ENCODE data around the gene KRT12. TPM values are rescaled to one million over a fixed set of nuclear protein-coding genes. Genes with fewer than 3 reads are reported as not detected.

The KRT12 gene
- total and polyA plus RNA-seq, 2 of the 4 experiments (the other 2 are of a cell fraction), result not detected

GRCh38 chr17:40914075-40914855, 47.2 kb upstream of the KRT12 start (continued):
- no peak for TF ChIP-seq CHD1 (IDR thresholded peaks at IDR 0.05; ENCODE audit: low read depth, low read length)
- no peak for TF ChIP-seq BHLHE40 (IDR thresholded peaks at IDR 0.05; ENCODE audit: low read depth, low read length)

DNA sequence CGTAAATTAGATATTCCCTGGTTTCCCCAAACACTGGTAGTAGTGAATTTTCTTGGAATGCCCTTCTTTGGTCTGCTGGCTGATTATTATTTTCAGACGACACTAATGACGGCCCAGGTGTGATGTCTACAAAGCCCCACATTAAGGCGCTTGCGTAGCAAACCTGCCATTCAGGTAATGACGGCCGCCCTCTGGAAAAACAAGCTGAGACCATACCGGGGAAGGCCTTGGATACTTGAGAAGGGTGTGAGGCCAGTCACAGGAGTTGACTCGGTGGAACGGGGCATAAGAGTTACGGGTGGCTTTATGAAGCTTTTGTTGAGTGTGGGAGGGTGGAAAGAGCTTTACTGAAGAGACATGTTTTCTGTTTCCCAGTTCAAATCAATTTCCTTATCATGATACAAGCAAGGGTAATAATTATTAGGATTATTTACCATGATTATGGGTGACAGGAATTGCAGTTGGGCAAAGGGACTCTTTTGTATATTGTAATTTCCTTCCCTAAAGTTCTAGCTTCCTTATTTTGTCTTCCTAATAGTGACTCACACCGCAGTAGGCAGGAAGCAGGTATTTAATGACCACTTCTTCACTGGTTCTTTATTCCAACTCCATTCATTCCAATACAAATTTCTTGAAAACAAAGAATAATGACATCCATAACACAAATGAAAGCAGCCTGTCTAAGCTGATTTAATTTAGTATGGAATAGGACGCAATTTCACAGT, 45.6 kb upstream of the KRT12 start:
- DNase-seq (no peak), ATAC-seq (ENCODE audit: low read depth) (no peak)
- H4K91ac ChIP-seq (ENCODE audit: insufficient read depth, low read depth, low read length), result peak overlapping the region; percentile 70
- no peak overlapping the region for H3K4me3 ChIP-seq (ENCODE audit: insufficient read depth, low read depth, low read length)
- no peaks in the 10 kb centered on the region for H3K36me3 ChIP-seq (ENCODE audit: control insufficient read depth, insufficient read depth, low read length)
- no peak overlapping the region; the same call in 1 of the 2 replicates for H3K27ac ChIP-seq (ENCODE audit: insufficient read depth, low read length)
- no peak overlapping the region for H3K9ac ChIP-seq (ENCODE audit: low read depth, low read length)
- H2BK120ac ChIP-seq (ENCODE audit: low read depth, low read length), result peak overlapping the region; percentile 81
- peaks cover 12% of the 10 kb centered on the region; the same call in 1 of the 2 replicates for H3K9me1 ChIP-seq (ENCODE audit: insufficient read depth, low read length)
- no TSS peak for BruUV-seq (replicated peaks)
- peak overlapping the region; percentile 22; the same call in 1 of the 2 replicates for H4K5ac ChIP-seq (ENCODE audit: low read depth, low read length)
- no peaks in the 10 kb centered on the region for H3K27me3 ChIP-seq (ENCODE audit: control insufficient read depth, insufficient read depth, low read length)
- intact Hi-C loops (cut with micrococcal nuclease) (no loop called here), dilution Hi-C loops (cut with HindIII; ENCODE audit: low sequenced_read_pairs, unreplicated experiment) (no loop called here), in situ Hi-C loops (cut with MboI; ENCODE audit: low sequenced_read_pairs) (no loop called here)
- H3K79me1 ChIP-seq (ENCODE audit: low read depth in 1 of 2, low read length in 2 of 2), result no peaks in the 10 kb centered on the region
- H3K9me3 ChIP-seq (ENCODE audit: control insufficient read depth, insufficient read depth, low read length), result no peaks in the 10 kb centered on the region
- H2AFZ ChIP-seq (replicated peaks; ENCODE audit: low read length, poor library complexity), result no peak overlapping the region
- no peak overlapping the region for H3K56ac ChIP-seq (ENCODE audit: extremely low read depth, insufficient read depth, low read length)
- no peak overlapping the region for H2AK9ac ChIP-seq (replicated peaks; ENCODE audit: low read depth, low read length, poor library complexity)
- H4K8ac ChIP-seq (ENCODE audit: low read depth in 2 of 2, low read length in 2 of 2), result peak overlapping the region in 1 of 2 experiments; percentile 31; a peak in 2 of 4 replicates
- H3K4me2 ChIP-seq (ENCODE audit: low read depth, low read length), result no peak overlapping the region
- peak overlapping the region; percentile 86; the same call in 1 of the 3 replicates for H2BK15ac ChIP-seq (ENCODE audit: low read depth, low read length)
- H3K4ac ChIP-seq (ENCODE audit: low read depth, low read length), result peak overlapping the region; percentile 78
- no peak for TF ChIP-seq FOS (IDR thresholded peaks at IDR 0.05; ENCODE audit: low read depth, low read length)
- no peak for TF ChIP-seq RFX5 (IDR thresholded peaks at IDR 0.05; ENCODE audit: low read depth, low read length)
- no peak for TF ChIP-seq POLR2A (IDR thresholded peaks at IDR 0.05; ENCODE audit: low read depth, low read length)
- TF ChIP-seq MXI1 (IDR thresholded peaks at IDR 0.05; ENCODE audit: borderline replicate concordance, low read depth, low read length), result no peak
- no peak for TF ChIP-seq MAFK (IDR thresholded peaks at IDR 0.05; ENCODE audit: low read depth, low read length)
- TF ChIP-seq CHD1 (IDR thresholded peaks at IDR 0.05; ENCODE audit: low read depth, low read length), result no peak
- no peak for TF ChIP-seq SMC3 (IDR thresholded peaks at IDR 0.05; ENCODE audit: low read depth, low read length)
- TF ChIP-seq, protein P1, sequence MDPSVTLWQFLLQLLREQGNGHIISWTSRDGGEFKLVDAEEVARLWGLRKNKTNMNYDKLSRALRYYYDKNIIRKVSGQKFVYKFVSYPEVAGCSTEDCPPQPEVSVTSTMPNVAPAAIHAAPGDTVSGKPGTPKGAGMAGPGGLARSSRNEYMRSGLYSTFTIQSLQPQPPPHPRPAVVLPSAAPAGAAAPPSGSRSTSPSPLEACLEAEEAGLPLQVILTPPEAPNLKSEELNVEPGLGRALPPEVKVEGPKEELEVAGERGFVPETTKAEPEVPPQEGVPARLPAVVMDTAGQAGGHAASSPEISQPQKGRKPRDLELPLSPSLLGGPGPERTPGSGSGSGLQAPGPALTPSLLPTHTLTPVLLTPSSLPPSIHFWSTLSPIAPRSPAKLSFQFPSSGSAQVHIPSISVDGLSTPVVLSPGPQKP (IDR thresholded peaks at IDR 0.05; ENCODE audit: borderline replicate concordance, low read depth, low read length), result no peak
- TF ChIP-seq, protein P2, sequence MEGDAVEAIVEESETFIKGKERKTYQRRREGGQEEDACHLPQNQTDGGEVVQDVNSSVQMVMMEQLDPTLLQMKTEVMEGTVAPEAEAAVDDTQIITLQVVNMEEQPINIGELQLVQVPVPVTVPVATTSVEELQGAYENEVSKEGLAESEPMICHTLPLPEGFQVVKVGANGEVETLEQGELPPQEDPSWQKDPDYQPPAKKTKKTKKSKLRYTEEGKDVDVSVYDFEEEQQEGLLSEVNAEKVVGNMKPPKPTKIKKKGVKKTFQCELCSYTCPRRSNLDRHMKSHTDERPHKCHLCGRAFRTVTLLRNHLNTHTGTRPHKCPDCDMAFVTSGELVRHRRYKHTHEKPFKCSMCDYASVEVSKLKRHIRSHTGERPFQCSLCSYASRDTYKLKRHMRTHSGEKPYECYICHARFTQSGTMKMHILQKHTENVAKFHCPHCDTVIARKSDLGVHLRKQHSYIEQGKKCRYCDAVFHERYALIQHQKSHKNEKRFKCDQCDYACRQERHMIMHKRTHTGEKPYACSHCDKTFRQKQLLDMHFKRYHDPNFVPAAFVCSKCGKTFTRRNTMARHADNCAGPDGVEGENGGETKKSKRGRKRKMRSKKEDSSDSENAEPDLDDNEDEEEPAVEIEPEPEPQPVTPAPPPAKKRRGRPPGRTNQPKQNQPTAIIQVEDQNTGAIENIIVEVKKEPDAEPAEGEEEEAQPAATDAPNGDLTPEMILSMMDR (conservative IDR thresholded peaks at IDR 0.05; ENCODE audit: low read depth, low read length), result no peak
- TF ChIP-seq CEBPB (IDR thresholded peaks at IDR 0.05; ENCODE audit: low read depth, low read length), result no peak
- H2BK20ac ChIP-seq (ENCODE audit: low read depth, low read length), result peak overlapping the region; percentile 58
- peak overlapping the region; percentile 65 for H2AK5ac ChIP-seq (ENCODE audit: low read depth, low read length)
- no peak overlapping the region for H3K23ac ChIP-seq (ENCODE audit: low read depth, low read length)
- ChIA-PET CTCF (no interaction called here), POLR2A (ENCODE audit: unreplicated experiment) (no interaction called here)
- no peak overlapping the region for H3K18ac ChIP-seq (ENCODE audit: low read depth, low read length)
- H4K20me1 ChIP-seq (ENCODE audit: insufficient read depth, low read length), result no peaks in the 10 kb centered on the region
- 93% methylated on average over 5 of the region's 13 CpGs; no CpG with 5 or more reads in 1 of the 2 experiments for WGBS, 2 experiments (ENCODE audit: extremely low coverage in 2 of 2, insufficient read length in 1 of 2)
- peak overlapping the region; percentile 2 for H2BK5ac ChIP-seq (ENCODE audit: low read depth, low read length, poor library complexity, severe bottlenecking)
- H3K4me1 ChIP-seq (ENCODE audit: control insufficient read depth, insufficient read depth, low read length), result peaks cover 15% of the 10 kb centered on the region
- no peak overlapping the region for H3K14ac ChIP-seq (replicated peaks; ENCODE audit: low read depth, low read length)

Data from IMR-90 (cell line).